ENCODE data around the gene LBP. TPM values are rescaled to one million over a fixed set of nuclear protein-coding genes. Genes with fewer than 3 reads are reported as not detected.
"Not testable (repeated sequence)": the region's sequence is repeated elsewhere in the genome, so short reads cannot be mapped to it uniquely, and the experiment has no call there.

The LBP gene
- total RNA-seq, 1 donor from 2014 or later, result not detected

DNA sequence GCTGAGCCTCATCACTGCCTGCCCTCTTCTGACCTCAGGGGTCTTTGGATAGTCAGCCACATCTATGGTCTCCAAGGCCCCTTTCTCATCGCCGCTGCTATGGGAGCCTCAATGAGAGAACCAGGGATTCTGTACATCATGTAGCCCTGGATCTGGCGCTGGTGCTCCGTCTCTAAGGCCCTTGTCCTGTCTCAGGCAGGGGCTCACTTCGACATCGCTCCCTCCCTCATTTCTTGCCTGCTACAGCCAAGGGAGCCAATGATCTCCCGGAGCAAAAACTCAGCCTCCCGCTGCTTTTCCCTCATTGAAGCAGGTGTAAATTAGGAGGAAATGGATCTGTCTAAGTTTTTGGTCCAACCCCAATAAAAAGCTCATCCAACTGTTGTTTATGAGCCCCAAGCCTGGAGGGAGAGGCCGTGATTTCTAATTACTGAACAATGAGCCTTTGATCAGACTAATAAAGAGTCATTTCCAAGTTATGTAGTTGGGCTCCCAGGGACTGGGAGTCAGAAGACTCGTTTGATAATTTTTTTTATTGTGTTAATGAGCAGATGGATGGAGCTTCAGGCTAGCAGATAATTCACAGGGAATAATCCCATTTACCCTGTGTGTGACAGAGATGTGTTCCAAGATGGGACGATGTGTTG is 30.9 kb downstream of the LBP start:
- DNase-seq (ENCODE audit: low read depth), result no peak
- TF ChIP-seq, protein P1, sequence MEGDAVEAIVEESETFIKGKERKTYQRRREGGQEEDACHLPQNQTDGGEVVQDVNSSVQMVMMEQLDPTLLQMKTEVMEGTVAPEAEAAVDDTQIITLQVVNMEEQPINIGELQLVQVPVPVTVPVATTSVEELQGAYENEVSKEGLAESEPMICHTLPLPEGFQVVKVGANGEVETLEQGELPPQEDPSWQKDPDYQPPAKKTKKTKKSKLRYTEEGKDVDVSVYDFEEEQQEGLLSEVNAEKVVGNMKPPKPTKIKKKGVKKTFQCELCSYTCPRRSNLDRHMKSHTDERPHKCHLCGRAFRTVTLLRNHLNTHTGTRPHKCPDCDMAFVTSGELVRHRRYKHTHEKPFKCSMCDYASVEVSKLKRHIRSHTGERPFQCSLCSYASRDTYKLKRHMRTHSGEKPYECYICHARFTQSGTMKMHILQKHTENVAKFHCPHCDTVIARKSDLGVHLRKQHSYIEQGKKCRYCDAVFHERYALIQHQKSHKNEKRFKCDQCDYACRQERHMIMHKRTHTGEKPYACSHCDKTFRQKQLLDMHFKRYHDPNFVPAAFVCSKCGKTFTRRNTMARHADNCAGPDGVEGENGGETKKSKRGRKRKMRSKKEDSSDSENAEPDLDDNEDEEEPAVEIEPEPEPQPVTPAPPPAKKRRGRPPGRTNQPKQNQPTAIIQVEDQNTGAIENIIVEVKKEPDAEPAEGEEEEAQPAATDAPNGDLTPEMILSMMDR (IDR thresholded peaks at IDR 0.05; ENCODE audit: insufficient read depth, low read length, severe bottlenecking), result no peak
- Histone ChIP-seq H3K27me3 (ENCODE audit: control insufficient read depth, insufficient read depth, low read length) (peaks cover 4% of the 10 kb centered on the region), H3K36me3 (ENCODE audit: control insufficient read depth, insufficient read depth, low read length) (no peaks in the 10 kb centered on the region), H3K4me3 (ENCODE audit: low read depth, low read length) (no peak overlapping the region)
- FAIRE-seq, result no peak

DNA sequence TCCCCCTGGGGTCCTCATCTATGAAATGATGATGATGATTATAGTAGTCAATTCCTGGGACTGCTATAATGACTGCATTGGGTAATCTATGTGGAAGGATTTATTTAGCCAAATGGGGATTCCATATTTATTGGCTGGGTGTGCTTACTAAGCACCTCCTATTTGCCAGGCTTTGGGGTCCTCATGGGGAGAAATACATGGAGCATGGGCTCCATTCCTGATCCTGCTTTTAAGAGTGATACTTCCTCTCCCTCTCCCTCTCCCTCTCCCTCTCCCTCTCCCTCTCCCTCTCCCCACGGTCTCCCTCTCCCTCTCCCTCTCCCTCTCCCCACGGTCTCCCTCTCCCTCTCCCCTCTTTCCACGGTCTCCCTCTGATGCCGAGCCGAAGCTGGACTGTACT is 31.6 kb downstream of the LBP start:
- H3K36me3 ChIP-seq (ENCODE audit: control insufficient read depth, insufficient read depth, low read length); H3K27me3 ChIP-seq (ENCODE audit: control insufficient read depth, insufficient read depth, low read length); H3K4me3 ChIP-seq (ENCODE audit: low read depth, low read length); DNase-seq (ENCODE audit: low read depth); FAIRE-seq: not testable (repeated sequence)

DNA sequence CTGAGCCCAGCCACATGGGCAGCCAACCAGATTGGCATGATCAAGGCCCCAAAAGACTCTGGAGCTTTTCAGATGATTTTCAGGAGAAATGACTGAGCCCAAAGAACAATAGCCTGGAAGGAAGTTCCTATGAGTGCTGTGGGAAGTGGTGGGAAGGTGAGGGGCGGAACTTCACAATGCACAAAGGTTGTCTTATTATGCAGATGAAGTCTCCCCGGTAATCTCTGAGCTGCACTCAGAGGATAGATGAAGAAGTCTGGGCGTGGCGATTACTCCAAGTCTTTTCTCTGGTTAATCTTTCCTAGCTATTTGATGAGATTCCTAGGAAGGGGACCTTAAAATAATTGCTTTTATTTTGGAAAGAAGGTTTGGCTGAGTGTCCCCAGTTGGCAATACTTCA is 36.9 kb downstream of the LBP start:
- FAIRE-seq (no peak), DNase-seq (ENCODE audit: low read depth) (no peak)
- Histone ChIP-seq H3K4me3 (ENCODE audit: low read depth, low read length) (no peak overlapping the region), H3K36me3 (ENCODE audit: control insufficient read depth, insufficient read depth, low read length) (no peaks in the 10 kb centered on the region), H3K27me3 (ENCODE audit: control insufficient read depth, insufficient read depth, low read length) (no peaks in the 10 kb centered on the region)
- TF ChIP-seq, protein P1 (IDR thresholded peaks at IDR 0.05; ENCODE audit: insufficient read depth, low read length, severe bottlenecking), result no peak

DNA sequence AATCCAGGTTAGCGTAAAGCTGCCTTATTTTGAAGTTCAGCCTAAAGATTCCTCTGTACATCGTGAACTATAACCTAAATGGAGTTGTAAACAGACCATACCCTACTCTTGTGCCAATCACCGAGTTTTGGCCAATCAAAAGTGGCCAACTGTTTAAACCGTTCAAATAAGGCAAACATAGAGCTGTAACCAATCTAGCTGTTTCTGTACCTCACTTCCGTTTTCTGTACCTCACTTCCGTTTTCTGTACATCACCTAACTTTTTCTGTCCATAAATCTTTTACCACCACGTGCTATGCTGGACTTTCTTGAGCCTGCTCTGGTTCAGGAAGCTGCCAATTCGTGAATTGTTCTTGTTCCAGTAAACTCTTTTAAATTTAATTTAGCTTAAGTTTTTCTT is 39.7 kb downstream of the LBP start:
- TF ChIP-seq, protein P1 (IDR thresholded peaks at IDR 0.05; ENCODE audit: insufficient read depth, low read length, severe bottlenecking), result no peak
- H3K36me3 ChIP-seq (ENCODE audit: control insufficient read depth, insufficient read depth, low read length), result no peaks in the 10 kb centered on the region
- FAIRE-seq (no peak), DNase-seq (ENCODE audit: low read depth) (no peak)
- no peaks in the 10 kb centered on the region for H3K27me3 ChIP-seq (ENCODE audit: control insufficient read depth, insufficient read depth, low read length)
- H3K4me3 ChIP-seq (ENCODE audit: low read depth, low read length), result no peak overlapping the region

DNA sequence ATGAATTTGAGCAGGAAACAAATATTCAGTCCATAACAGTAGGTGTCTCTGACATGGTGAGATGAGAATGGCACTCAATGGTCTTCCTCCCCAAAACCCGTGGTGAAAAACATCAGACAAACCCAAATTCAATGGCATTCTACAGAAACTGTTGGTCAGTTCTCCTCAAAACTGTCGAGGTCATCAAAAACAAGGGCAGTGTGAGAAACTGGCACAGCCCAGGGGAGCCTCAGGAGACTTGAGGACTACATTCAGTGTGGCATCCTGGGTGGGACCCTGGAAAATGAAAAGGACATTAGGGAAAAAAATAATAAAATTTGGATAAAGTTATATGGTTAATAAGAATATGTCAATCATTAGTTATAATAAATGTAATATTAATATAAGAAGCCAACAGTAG is 40.6 kb downstream of the LBP start:
- TF ChIP-seq, protein P1 (IDR thresholded peaks at IDR 0.05; ENCODE audit: insufficient read depth, low read length, severe bottlenecking), result no peak
- FAIRE-seq (no peak), DNase-seq (ENCODE audit: low read depth) (no peak)
- Histone ChIP-seq H3K4me3 (ENCODE audit: low read depth, low read length) (no peak overlapping the region), H3K27me3 (ENCODE audit: control insufficient read depth, insufficient read depth, low read length) (no peaks in the 10 kb centered on the region), H3K36me3 (ENCODE audit: control insufficient read depth, insufficient read depth, low read length) (no peaks in the 10 kb centered on the region)

DNA sequence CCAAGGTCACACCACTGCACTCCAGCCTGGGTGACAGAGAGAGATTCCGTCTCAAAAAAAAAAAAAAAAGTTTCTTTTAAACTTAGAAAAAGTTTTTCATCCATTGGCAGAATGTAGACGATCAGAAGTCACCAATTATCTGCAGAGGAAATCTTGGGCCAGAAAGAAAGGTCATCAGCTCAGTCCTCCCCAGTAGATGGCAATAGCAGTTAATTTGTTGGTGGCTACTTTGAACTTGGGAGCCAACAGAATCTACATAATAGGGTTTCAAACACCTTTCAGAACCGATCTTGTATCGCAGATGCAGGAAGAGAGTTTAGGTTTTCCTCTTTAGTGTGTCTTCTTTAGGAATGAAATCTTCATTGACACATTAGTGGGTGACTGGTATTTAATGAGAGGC is 41.7 kb downstream of the LBP start:
- DNase-seq (ENCODE audit: low read depth) (no peak), FAIRE-seq (no peak)
- TF ChIP-seq, protein P1 (IDR thresholded peaks at IDR 0.05; ENCODE audit: insufficient read depth, low read length, severe bottlenecking), result no peak
- Histone ChIP-seq H3K27me3 (ENCODE audit: control insufficient read depth, insufficient read depth, low read length) (no peaks in the 10 kb centered on the region), H3K36me3 (ENCODE audit: control insufficient read depth, insufficient read depth, low read length) (no peaks in the 10 kb centered on the region), H3K4me3 (ENCODE audit: low read depth, low read length) (no peak overlapping the region)

All from bronchial epithelial cell (primary cell).